ENCODE data around the gene GSTA3. TPM values are rescaled to one million over a fixed set of nuclear protein-coding genes. Genes with fewer than 3 reads are reported as not detected.
"Not testable (repeated sequence)": the region's sequence is repeated elsewhere in the genome, so short reads cannot be mapped to it uniquely, and the experiment has no call there.

The GSTA3 gene
- total RNA-seq, 1 donor from 2014 or later = not detected

- Mint-ChIP-seq H3K4me3 (ENCODE audit: unreplicated experiment) (no peak overlapping the region), H3K27ac (ENCODE audit: unreplicated experiment) (no peak overlapping the region), H3K27me3 (ENCODE audit: unreplicated experiment) (no peaks in the 10 kb centered on the region), H3K9me3 (ENCODE audit: unreplicated experiment) (no peaks in the 10 kb centered on the region), H3K36me3 (ENCODE audit: low read depth, unreplicated experiment) (no peaks in the 10 kb centered on the region), H3K4me1 (ENCODE audit: unreplicated experiment) (peaks cover 7% of the 10 kb centered on the region)
- TF ChIP-seq CTCF (IDR thresholded peaks at IDR 0.05; ENCODE audit: unreplicated experiment) = no peak
- no peak for DNase-seq (ENCODE audit: low spot score)
Observed at GRCh38 chr6:52929321-52930164, 20.0 kb upstream of the GSTA3 start.

GRCh38 chr6:52927451-52927850 is 18.0 kb upstream of the GSTA3 start:
- Mint-ChIP-seq H3K36me3 (ENCODE audit: low read depth, unreplicated experiment) (no peaks in the 10 kb centered on the region), H3K27ac (ENCODE audit: unreplicated experiment) (no peak overlapping the region), H3K27me3 (ENCODE audit: unreplicated experiment) (no peaks in the 10 kb centered on the region), H3K4me3 (ENCODE audit: unreplicated experiment) (no peak overlapping the region), H3K9me3 (ENCODE audit: unreplicated experiment) (no peaks in the 10 kb centered on the region), H3K4me1 (ENCODE audit: unreplicated experiment) (peaks cover 6% of the 10 kb centered on the region)
- DNase-seq (ENCODE audit: low spot score) = no peak
- TF ChIP-seq CTCF (IDR thresholded peaks at IDR 0.05; ENCODE audit: unreplicated experiment) = no peak

- DNase-seq (ENCODE audit: low spot score) = no peak
- Mint-ChIP-seq H3K9me3 (ENCODE audit: unreplicated experiment) (no peaks in the 10 kb centered on the region), H3K27me3 (ENCODE audit: unreplicated experiment) (no peaks in the 10 kb centered on the region), H3K27ac (ENCODE audit: unreplicated experiment) (no peak overlapping the region), H3K4me3 (ENCODE audit: unreplicated experiment) (no peak overlapping the region), H3K36me3 (ENCODE audit: low read depth, unreplicated experiment) (no peaks in the 10 kb centered on the region), H3K4me1 (ENCODE audit: unreplicated experiment) (peaks cover 2% of the 10 kb centered on the region)
- no peak for TF ChIP-seq CTCF (IDR thresholded peaks at IDR 0.05; ENCODE audit: unreplicated experiment)
Observed at GRCh38 chr6:52925919-52926792, 16.7 kb upstream of the GSTA3 start.

GRCh38 chr6:52925042-52925441 is 15.5 kb upstream of the GSTA3 start:
- no peak for TF ChIP-seq CTCF (IDR thresholded peaks at IDR 0.05; ENCODE audit: unreplicated experiment)
- no peak overlapping the region for H3K27ac Mint-ChIP-seq (ENCODE audit: unreplicated experiment)
- no peaks in the 10 kb centered on the region for H3K9me3 Mint-ChIP-seq (ENCODE audit: unreplicated experiment)
- peaks cover 12% of the 10 kb centered on the region for H3K4me1 Mint-ChIP-seq (ENCODE audit: unreplicated experiment)
- H3K27me3 Mint-ChIP-seq (ENCODE audit: unreplicated experiment) = no peaks in the 10 kb centered on the region
- no peaks in the 10 kb centered on the region for H3K36me3 Mint-ChIP-seq (ENCODE audit: low read depth, unreplicated experiment)
- no peak for DNase-seq (ENCODE audit: low spot score)
- H3K4me3 Mint-ChIP-seq (ENCODE audit: unreplicated experiment) = no peak overlapping the region

GRCh38 chr6:52923689-52924088 is 14.2 kb upstream of the GSTA3 start:
- not testable (repeated sequence) for H3K9me3 Mint-ChIP-seq (ENCODE audit: unreplicated experiment); DNase-seq (ENCODE audit: low spot score); H3K4me3 Mint-ChIP-seq (ENCODE audit: unreplicated experiment); H3K27me3 Mint-ChIP-seq (ENCODE audit: unreplicated experiment); H3K27ac Mint-ChIP-seq (ENCODE audit: unreplicated experiment); H3K36me3 Mint-ChIP-seq (ENCODE audit: low read depth, unreplicated experiment)
- H3K4me1 Mint-ChIP-seq (ENCODE audit: unreplicated experiment) = peaks cover 26% of the 10 kb centered on the region

Measured in endothelial cell (in vitro differentiated cells).